Caki2 (cell line): ENCODE data around the gene ZNF248. TPM values are rescaled to one million over a fixed set of nuclear protein-coding genes. Genes with fewer than 3 reads are reported as not detected.
A peak's percentile ranks its signal among the peaks of the same experiment; 100 is the strongest.
"Not testable (repeated sequence)": the region's sequence is repeated elsewhere in the genome, so short reads cannot be mapped to it uniquely, and the experiment has no call there.

Experiments used
- DNase-seq: peaks from one replicate; pipeline ENCODE4 v3.0.0-alpha.2; 2015; ENCODE audit warnings: low read depth
- in situ Hi-C: cut with HindIII; loops from 2 replicates; pipeline ENCODE4 v1.10.0; 2016; ENCODE audit warnings: low sequenced_read_pairs, low pct_unique_long_range_greater_than_20kb, mixed read lengths
- total RNA-seq: library from RNA; depleted of rRNA; stranded (reverse); fragments of >200 nt; shearing (Covaris generic); gene quantifications from 2 replicates; pipeline ENCODE4 v1.2.3, GENCODE V29; 2014; ENCODE audit warnings: low replicate concordance; rRNA removed

The ZNF248 gene
- total RNA-seq, 1 experiment from 2014 or later: 17.3 TPM

GRCh38 chr10:37760817-37761216, 96.6 kb downstream of the ZNF248 start:
- in situ Hi-C loops: no loop called here
- no peak for DNase-seq

- in situ Hi-C loops: no loop called here
- DNase-seq: no peak
Observed at GRCh38 chr10:37758074-37758473, 99.3 kb downstream of the ZNF248 start.

DNA sequence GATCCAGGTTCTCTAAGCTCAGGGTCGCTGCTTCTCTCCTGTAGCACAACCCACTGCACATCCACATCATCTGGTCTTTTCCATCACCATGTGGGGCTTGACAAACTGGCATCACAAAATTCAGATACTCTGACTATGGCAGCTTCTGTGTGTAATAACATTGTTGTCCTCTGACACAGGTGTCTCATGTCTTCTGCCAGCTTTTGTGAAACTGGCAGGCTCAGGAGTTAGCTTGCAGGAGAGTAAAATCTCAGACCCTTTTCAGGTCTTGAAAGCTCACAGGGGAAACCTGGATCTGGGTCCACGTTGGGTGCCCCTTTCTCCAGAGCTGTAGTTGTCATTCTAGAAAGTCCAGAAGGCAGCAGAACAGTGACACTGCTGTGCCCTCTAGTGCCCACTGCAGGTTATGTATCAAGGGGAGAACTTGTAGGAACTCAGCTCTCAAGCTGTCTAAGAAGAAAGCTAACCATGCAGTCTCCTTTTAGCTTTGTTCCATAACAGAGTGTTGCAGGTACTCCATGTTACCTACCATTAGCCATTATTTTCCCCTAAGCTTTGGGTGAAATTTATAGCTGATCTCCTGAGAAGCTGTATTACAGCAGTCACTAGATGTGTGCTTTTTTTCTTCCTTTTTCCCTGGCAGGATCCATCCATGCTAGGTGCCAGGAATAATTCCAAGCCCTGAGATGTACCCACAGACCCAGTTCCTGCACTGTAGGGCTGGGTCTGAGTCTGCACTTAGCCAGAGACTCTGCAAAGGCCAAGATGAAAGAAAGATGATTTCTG, 102.7 kb downstream of the ZNF248 start:
- in situ Hi-C loops: no loop called here
- peak; percentile 39 for DNase-seq

DNA sequence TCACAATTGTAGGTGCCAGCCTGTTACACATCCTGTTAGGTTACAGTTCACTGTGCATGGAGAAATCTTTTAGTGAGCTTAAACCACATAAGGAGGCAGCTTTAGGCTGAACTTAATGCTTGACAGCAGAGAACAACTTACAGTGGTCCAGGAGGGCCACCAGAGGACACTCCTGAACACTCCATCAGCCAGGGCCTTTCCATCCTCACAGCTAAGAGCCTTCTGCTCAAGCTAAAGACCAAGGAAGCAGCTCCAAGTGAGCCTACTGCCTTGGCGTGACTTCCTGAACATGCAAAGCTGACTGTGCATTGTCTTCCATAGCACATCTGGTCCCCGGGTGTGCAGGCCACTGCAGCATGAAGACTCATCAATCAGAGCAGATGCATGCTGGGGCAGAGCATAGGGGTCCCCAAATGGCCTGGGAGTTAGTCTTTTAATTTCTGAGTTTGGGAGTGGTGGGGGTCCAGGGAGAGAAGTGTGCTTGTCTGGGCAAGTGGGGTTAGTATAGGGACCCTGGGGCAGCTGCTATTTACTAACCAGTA, 105.0 kb downstream of the ZNF248 start:
- in situ Hi-C loops: no loop called here
- DNase-seq: no peak

DNA sequence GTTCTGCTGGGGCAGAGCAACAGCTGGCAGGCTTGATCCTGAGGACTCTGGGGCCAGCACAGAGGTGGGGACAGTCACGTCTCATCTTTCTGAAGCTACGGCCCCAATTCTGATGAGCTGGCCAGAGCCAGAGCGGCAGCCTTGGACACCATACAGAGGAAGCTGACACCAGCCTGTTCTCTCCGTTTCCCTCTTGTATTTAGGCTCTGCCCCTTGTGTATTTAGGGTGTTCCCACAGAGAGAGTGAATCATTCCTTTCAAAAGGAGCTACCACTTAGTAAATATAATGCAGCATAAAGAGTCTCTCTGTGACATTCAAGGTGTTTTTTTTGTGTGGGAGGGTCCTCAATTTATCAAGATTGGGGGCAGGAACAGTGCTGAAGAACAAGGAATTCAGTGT, 109.2 kb downstream of the ZNF248 start:
- in situ Hi-C loops: no loop called here
- no peak for DNase-seq

GRCh38 chr10:37747081-37747480, 110.3 kb downstream of the ZNF248 start:
- in situ Hi-C loops: no loop called here
- no peak for DNase-seq

DNA sequence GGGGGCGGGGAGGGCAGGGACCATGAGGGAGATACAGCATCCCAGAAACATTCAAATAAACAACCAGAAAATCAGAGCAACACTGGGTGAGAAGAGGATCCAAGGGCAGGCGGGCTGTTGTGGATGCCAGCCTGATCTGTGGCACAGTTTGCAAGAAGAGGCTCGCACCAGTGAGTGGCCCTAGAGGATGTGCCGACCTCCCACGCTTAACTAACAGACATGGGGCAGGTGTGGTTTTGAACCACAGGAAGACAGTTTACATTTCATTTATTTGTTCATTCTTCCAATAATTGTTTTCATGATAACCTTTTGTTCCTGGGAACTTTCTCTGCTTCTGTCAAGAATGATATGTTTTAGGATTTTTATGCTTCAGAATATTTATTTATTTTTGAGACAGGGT, 115.6 kb downstream of the ZNF248 start:
- in situ Hi-C loops: no loop called here
- DNase-seq: no peak

DNA sequence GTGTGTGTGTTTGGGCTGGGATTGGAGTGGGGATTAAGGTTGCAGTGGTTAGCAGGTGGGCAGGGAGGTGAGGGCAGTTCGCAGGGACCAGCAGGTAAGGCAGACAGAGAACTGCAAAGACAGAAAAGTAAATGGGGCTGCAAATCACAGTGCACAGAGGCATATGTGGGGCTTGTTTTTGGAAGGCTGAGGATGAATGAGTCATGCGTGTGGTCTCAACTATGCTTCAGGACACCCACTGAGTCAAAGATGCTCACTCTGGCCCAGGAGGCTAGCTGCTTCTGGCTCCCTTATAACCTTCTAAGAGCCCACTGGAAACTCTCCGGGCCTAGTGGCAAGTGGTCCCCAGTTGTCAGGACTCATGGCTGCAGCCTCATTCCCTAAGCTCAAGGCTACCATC, 118.2 kb downstream of the ZNF248 start:
- in situ Hi-C loops: no loop called here
- no peak for DNase-seq

DNA sequence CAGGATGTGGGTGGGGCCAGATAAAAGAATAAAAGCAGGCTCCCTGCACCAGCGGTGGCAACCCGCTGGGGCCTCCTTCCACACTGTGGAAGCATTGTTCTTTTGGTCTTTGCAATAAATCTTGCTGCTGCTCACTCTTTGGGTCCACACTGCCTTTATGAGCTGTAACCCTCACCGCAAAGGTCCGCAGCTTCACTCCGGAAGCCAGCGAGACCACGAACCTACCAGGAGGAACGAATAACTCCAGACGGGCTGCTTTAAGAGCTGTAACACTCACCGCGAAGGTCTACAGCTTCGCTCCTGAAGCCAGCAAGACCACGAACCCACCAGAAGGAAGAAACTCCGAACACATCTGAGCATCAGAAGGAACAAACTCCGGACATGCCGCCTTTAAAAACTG, 119.2 kb downstream of the ZNF248 start:
- in situ Hi-C loops, DNase-seq: not testable (repeated sequence)

DNA sequence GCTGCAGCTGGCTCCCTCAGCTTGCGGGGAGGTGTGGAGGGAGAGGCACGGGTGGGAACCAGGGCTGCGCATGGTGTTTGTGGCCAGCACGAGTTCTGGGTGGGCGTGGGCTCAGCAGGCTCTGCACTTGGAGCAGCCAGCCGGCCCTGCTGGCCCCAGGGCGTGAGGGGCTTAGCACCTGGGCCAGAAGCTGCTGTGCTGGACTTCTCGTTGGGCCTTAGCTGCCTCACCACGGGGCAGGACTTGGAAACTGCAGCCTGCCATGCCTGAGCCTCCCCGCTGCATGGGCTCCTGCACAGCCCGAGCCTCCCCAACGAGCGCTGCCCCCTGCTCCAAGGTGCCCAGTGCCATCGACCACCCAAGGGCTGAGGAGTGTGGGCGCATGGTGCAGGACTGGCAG, 120.1 kb downstream of the ZNF248 start:
- in situ Hi-C loops: no loop called here
- no peak for DNase-seq

GRCh38 chr10:37736120-37736519, 121.3 kb downstream of the ZNF248 start:
- no peak for DNase-seq
- in situ Hi-C loops: no loop called here

DNA sequence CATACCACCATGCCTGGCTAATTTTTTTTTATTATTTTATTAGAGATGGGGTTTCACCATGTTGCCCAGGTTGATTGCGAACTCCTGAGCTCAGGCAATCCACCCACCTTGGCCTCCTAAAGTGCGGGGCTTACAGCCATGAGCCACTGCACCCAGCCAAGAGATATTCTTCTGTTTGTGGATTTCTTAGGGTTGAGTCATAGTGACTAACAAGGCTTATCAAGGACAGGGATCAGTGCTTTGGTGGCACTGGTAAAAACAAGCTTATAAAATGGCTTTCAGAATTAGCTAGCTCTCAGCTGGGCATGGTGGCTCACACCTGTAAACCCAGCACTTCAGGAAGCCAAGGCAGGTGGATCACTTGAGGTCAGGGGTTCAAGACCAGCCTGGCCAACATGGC, 122.4 kb downstream of the ZNF248 start:
- in situ Hi-C loops: no loop called here
- peak; percentile 78 for DNase-seq

Other genes starting within 250 kb of the ZNF248 start
- 1.7 and 2.6 TPM in 2 replicates for gene ZNF25, start 119.0 kb upstream of the ZNF248 start, total RNA-seq
- 3.2 and 6.4 TPM in 2 replicates for gene ZNF33A, start 153.1 kb upstream of the ZNF248 start, total RNA-seq
- gene ZNF37A, start 236.7 kb upstream of the ZNF248 start, total RNA-seq: 1.8 and 2.6 TPM in 2 replicates